DND-41 (cell line): ENCODE results near the gene MYO1D.

Experiments used
- ATAC-seq: fragments of 200-7000 bp; cut with Tn5 transposase; 3 replicates; pipeline ENCODE4 v1.9.1; 2021; ENCODE audit warnings: low read depth; ENCODE audit not compliant: insufficient read depth
- DNase-seq: peaks from one replicate; pipeline ENCODE4 v3.0.0-alpha.2; 2020
- H2AFZ ChIP-seq: 2 replicates; pipeline ENCODE4 v1.6.0; 2012; ENCODE audit warnings: low read depth, low read length
- H3K27ac ChIP-seq: 2 replicates; pipeline ENCODE4 v1.5.1; 2012; ENCODE audit warnings: low read length, inconsistent platforms
- H3K27me3 ChIP-seq: fragments of 200-600 bp; sonication (generic); 2 replicates; pipeline ENCODE4 v1.6.0; 2012; ENCODE audit warnings: low read length, mild to moderate bottlenecking, inconsistent platforms; ENCODE audit not compliant: insufficient read depth, poor library complexity
- H3K36me3 ChIP-seq: 2 replicates; pipeline ENCODE4 v1.5.1; 2012; ENCODE audit warnings: low read length, inconsistent platforms; ENCODE audit not compliant: insufficient read depth
- H3K4me1 ChIP-seq: 2 replicates; pipeline ENCODE4 v1.5.1; 2012; ENCODE audit warnings: mild to moderate bottlenecking, low read length; ENCODE audit not compliant: insufficient read depth
- H3K4me2 ChIP-seq: 2 replicates; pipeline ENCODE4 v1.6.0; 2012; ENCODE audit warnings: mild to moderate bottlenecking, moderate library complexity, low read length, inconsistent platforms; ENCODE audit not compliant: insufficient read depth
- H3K4me3 ChIP-seq, 2 experiments: fragments of 200-600 bp in 1 of 2; shearing (Covaris generic) in 1 of 2; 2 replicates each; pipeline ENCODE4 v1.5.1; 2012 to 2016; ENCODE audit warnings: inconsistent platforms in 2 of 2, low read length in 2 of 2, mild to moderate bottlenecking in 2 of 2, low read depth in 1 of 2, moderate library complexity in 1 of 2
- H3K79me2 ChIP-seq: 2 replicates; pipeline ENCODE4 v1.6.0; 2012; ENCODE audit warnings: low read length, inconsistent platforms; ENCODE audit not compliant: insufficient read depth
- H3K9ac ChIP-seq: 2 replicates; pipeline ENCODE4 v1.6.0; 2012; ENCODE audit warnings: low read depth, mild to moderate bottlenecking, inconsistent platforms, low read length, moderate library complexity
- H3K9me3 ChIP-seq: 2 replicates; pipeline ENCODE4 v1.5.1; 2012; ENCODE audit warnings: low read length, moderate library complexity, mild to moderate bottlenecking, inconsistent platforms; ENCODE audit not compliant: insufficient read depth, severe bottlenecking
- H4K20me1 ChIP-seq: 2 replicates; pipeline ENCODE4 v1.6.0; 2012; ENCODE audit warnings: low read length; ENCODE audit not compliant: insufficient read depth
- CTCF ChIP-seq: IDR thresholded peaks from 2 replicates; pipeline ENCODE4 v1.5.1; 2012; ENCODE audit warnings: borderline replicate concordance, low read length, moderate library complexity, mild to moderate bottlenecking; ENCODE audit not compliant: poor library complexity, severe bottlenecking; ENCODE audit errors: extremely low read depth
- EZH2 ChIP-seq: IDR thresholded peaks from 3 replicates; pipeline ENCODE4 v1.6.1; 2012; ENCODE audit warnings: borderline replicate concordance, low read depth, mild to moderate bottlenecking, moderate library complexity, low read length, inconsistent platforms; ENCODE audit not compliant: severe bottlenecking

MYO1D gene

GRCh38 chr17:32814836-32815235 lies 62.1 kb downstream of the MYO1D start:
- Histone ChIP-seq H3K9me3 (no peaks in the 10 kb centered on the region), H2AFZ (no peak overlapping the region), H3K4me3 (no peak overlapping the region), H3K9ac (no peak overlapping the region), H3K36me3 (no peaks in the 10 kb centered on the region), H4K20me1 (no peaks in the 10 kb centered on the region), H3K27me3 (peaks cover 31% of the 10 kb centered on the region), H3K4me2 (no peak overlapping the region), H3K4me1 (no peaks in the 10 kb centered on the region), H3K27ac (no peak overlapping the region), H3K79me2 (no peaks in the 10 kb centered on the region)
- ATAC-seq (no peak), DNase-seq (no peak)
- TF ChIP-seq CTCF (no peak), EZH2 (no peak)

GRCh38 chr17:32813021-32813420 lies 63.9 kb downstream of the MYO1D start:
- peaks cover 16% of the 10 kb centered on the region for H3K27me3 ChIP-seq
- no peak overlapping the region for H3K4me2 ChIP-seq
- no peak overlapping the region for H3K27ac ChIP-seq
- no peaks in the 10 kb centered on the region for H3K9me3 ChIP-seq
- H4K20me1 ChIP-seq = no peaks in the 10 kb centered on the region
- ATAC-seq = no peak
- H3K4me3 ChIP-seq = no peak overlapping the region
- no peak overlapping the region for H3K9ac ChIP-seq
- H3K79me2 ChIP-seq = no peaks in the 10 kb centered on the region
- DNase-seq = no peak
- H3K36me3 ChIP-seq = no peaks in the 10 kb centered on the region
- no peaks in the 10 kb centered on the region for H3K4me1 ChIP-seq
- no peak overlapping the region for H2AFZ ChIP-seq
- no peak for TF ChIP-seq CTCF
- no peak for TF ChIP-seq EZH2

- Histone ChIP-seq H3K4me2 (no peak overlapping the region), H3K27ac (no peak overlapping the region), H3K36me3 (no peaks in the 10 kb centered on the region), H2AFZ (no peak overlapping the region), H3K27me3 (peaks cover 27% of the 10 kb centered on the region), H3K79me2 (no peaks in the 10 kb centered on the region), H3K4me1 (no peaks in the 10 kb centered on the region), H3K4me3 (no peak overlapping the region), H3K9ac (no peak overlapping the region), H4K20me1 (no peaks in the 10 kb centered on the region), H3K9me3 (no peaks in the 10 kb centered on the region)
- no peak for TF ChIP-seq CTCF
- TF ChIP-seq EZH2 = no peak
- ATAC-seq (no peak), DNase-seq (no peak)
Measured at GRCh38 chr17:32810690-32811089, 66.2 kb downstream of the MYO1D start.

- H3K36me3 ChIP-seq = no peaks in the 10 kb centered on the region
- no peak overlapping the region for H3K27ac ChIP-seq
Measured at GRCh38 chr17:32807577-32807976, 69.3 kb downstream of the MYO1D start.

More at GRCh38 chr17:32807577-32807976, 69.3 kb downstream of the MYO1D start:
- no peak for TF ChIP-seq EZH2
- TF ChIP-seq CTCF = no peak
- no peak for DNase-seq
- H3K4me2 ChIP-seq = no peak overlapping the region
- ATAC-seq = no peak
- H3K27me3 ChIP-seq = peaks cover 34% of the 10 kb centered on the region
- H3K9me3 ChIP-seq = no peaks in the 10 kb centered on the region
- no peaks in the 10 kb centered on the region for H4K20me1 ChIP-seq
- H3K9ac ChIP-seq = no peak overlapping the region
- H2AFZ ChIP-seq = no peak overlapping the region
- H3K4me1 ChIP-seq = no peaks in the 10 kb centered on the region
- no peak overlapping the region for H3K4me3 ChIP-seq
- H3K79me2 ChIP-seq = no peaks in the 10 kb centered on the region
